Activated CD4-positive, CD25-positive, alpha-beta regulatory T cell (primary cell): ENCODE measurements around the gene KY.
"Not testable (repeated sequence)": the region's sequence is repeated elsewhere in the genome, so short reads cannot be mapped to it uniquely, and the experiment has no call there.

Experiments
- DNase-seq, 4 experiments: peaks; one replicate each; lab custom pipeline; 2025; lab: John Stamatoyannopoulos, UW

The KY gene

GRCh38 chr3:134601539-134602439 is 49.0 kb downstream of the KY start:
- no peak for DNase-seq

- peak in 3 of 4 experiments; percentile 3 to 19 (median 18) for DNase-seq
These were observed 49.9 kb downstream of the KY start for GRCh38 chr3:134600685-134601463.

- no peak for DNase-seq
These were observed 50.6 kb downstream of the KY start for GRCh38 chr3:134600206-134600605.

- no peak for DNase-seq
These were observed 51.9 kb downstream of the KY start for GRCh38 chr3:134598763-134599545.

GRCh38 chr3:134597390-134597970 is 53.3 kb downstream of the KY start:
- no peak for DNase-seq

GRCh38 chr3:134594986-134595385 is 55.8 kb downstream of the KY start:
- not testable (repeated sequence) for DNase-seq

GRCh38 chr3:134594331-134594741 is 56.5 kb downstream of the KY start:
- no peak for DNase-seq

GRCh38 chr3:134592806-134593205 is 58.0 kb downstream of the KY start:
- no peak for DNase-seq

- no peak for DNase-seq
These were observed 60.1 kb downstream of the KY start for GRCh38 chr3:134590766-134591165.

GRCh38 chr3:134579141-134579665 is 71.6 kb downstream of the KY start:
- no peak for DNase-seq

GRCh38 chr3:134576831-134577230 is 74.0 kb downstream of the KY start:
- no peak for DNase-seq

- DNase-seq, result no peak
These were observed 74.4 kb downstream of the KY start for GRCh38 chr3:134576426-134576825.

GRCh38 chr3:134569899-134570298 is 80.9 kb downstream of the KY start:
- not testable (repeated sequence) for DNase-seq

GRCh38 chr3:134568790-134569189 is 82.0 kb downstream of the KY start:
- no peak for DNase-seq

GRCh38 chr3:134567605-134568004 is 83.2 kb downstream of the KY start:
- no peak for DNase-seq

- no peak for DNase-seq
These were observed 85.8 kb downstream of the KY start for GRCh38 chr3:134564991-134565390.

- DNase-seq, result no peak
These were observed 87.2 kb downstream of the KY start for GRCh38 chr3:134563601-134564000.

- DNase-seq, result no peak
These were observed 88.8 kb downstream of the KY start for GRCh38 chr3:134562055-134562454.

- DNase-seq, result no peak
These were observed 91.2 kb downstream of the KY start for GRCh38 chr3:134559591-134559990.
